IMR-90 (cell line): ENCODE measurements around the gene FNDC3A. TPM values are rescaled to one million over a fixed set of nuclear protein-coding genes. Genes with fewer than 3 reads are reported as not detected.

Experiments
- ATAC-seq: fragments of 200-7000 bp; cut with Tn5 transposase; 2 replicates; pipeline ENCODE4 v1.9.1; 2020; ENCODE audit warnings: low read depth, mild to moderate bottlenecking, moderate library complexity
- BruUV-seq: library from RNA; stranded (reverse); fragments of 400-500 nt; replicated peaks from 2 replicates; lab custom pipeline; 2021; lab: Mats Ljungman, UMichigan
- CTCF ChIA-PET: fragments of 300-600 bp; formaldehyde crosslinking; extraction: SDS; loops from one replicate; lab custom pipeline; 2021; ENCODE audit warnings: antibody characterized with exemption; lab: Yijun Ruan, JAX
- POLR2A ChIA-PET: fragments of 300-600 bp; sonication (Branson Sonifier 250); formaldehyde crosslinking; loops from one replicate; lab custom pipeline; 2022; ENCODE audit warnings: antibody characterized with exemption; ENCODE audit not compliant: unreplicated experiment; lab: Charles Lee
- DNase-seq: peaks from one replicate; pipeline ENCODE4 v3.0.0; 2013
- H2AFZ ChIP-seq: replicated peaks from 2 replicates; pipeline ENCODE3; 2013; ENCODE audit warnings: low read length, mild to moderate bottlenecking; ENCODE audit not compliant: poor library complexity
- H2AK5ac ChIP-seq: 2 replicates; pipeline ENCODE4 v1.6.1; 2013; ENCODE audit warnings: low read depth, low read length, inconsistent platforms
- H2AK9ac ChIP-seq: replicated peaks from 2 replicates; pipeline ENCODE3; 2013; ENCODE audit warnings: mild to moderate bottlenecking, low read depth, low read length, moderate library complexity; ENCODE audit not compliant: poor library complexity
- H2BK120ac ChIP-seq: 2 replicates; pipeline ENCODE4 v1.6.1; 2013; ENCODE audit warnings: low read depth, low read length, inconsistent platforms
- H2BK15ac ChIP-seq: 3 replicates; pipeline ENCODE4 v1.6.1; 2013; ENCODE audit warnings: low read depth, low read length, inconsistent platforms
- H2BK20ac ChIP-seq: 2 replicates; pipeline ENCODE4 v1.6.1; 2013; ENCODE audit warnings: low read depth, mild to moderate bottlenecking, inconsistent platforms, low read length, moderate library complexity
- H2BK5ac ChIP-seq: 2 replicates; pipeline ENCODE4 v1.6.1; 2013; ENCODE audit warnings: mild to moderate bottlenecking, low read depth, low read length, inconsistent platforms; ENCODE audit not compliant: poor library complexity, severe bottlenecking
- H3K14ac ChIP-seq: replicated peaks from 2 replicates; pipeline ENCODE4 v1.6.1; 2013; ENCODE audit warnings: low read depth, low read length, inconsistent platforms
- H3K18ac ChIP-seq: 2 replicates; pipeline ENCODE4 v1.6.1; 2013; ENCODE audit warnings: low read depth, low read length, control low read depth
- H3K23ac ChIP-seq: 2 replicates; pipeline ENCODE4 v1.6.1; 2013; ENCODE audit warnings: low read depth, low read length, inconsistent platforms
- H3K27ac ChIP-seq: 2 replicates; pipeline ENCODE4 v1.5.1; 2013; ENCODE audit warnings: mild to moderate bottlenecking, control low read depth, low read length; ENCODE audit not compliant: insufficient read depth
- H3K27me3 ChIP-seq: 2 replicates; pipeline ENCODE4 v1.6.1; 2013; ENCODE audit warnings: low read length; ENCODE audit not compliant: control insufficient read depth, insufficient read depth
- H3K36me3 ChIP-seq: 2 replicates; pipeline ENCODE4 v1.6.1; 2013; ENCODE audit warnings: low read length, mixed read lengths; ENCODE audit not compliant: control insufficient read depth, insufficient read depth
- H3K4ac ChIP-seq: 2 replicates; pipeline ENCODE4 v1.6.1; 2013; ENCODE audit warnings: low read depth, low read length, inconsistent platforms
- H3K4me1 ChIP-seq: 2 replicates; pipeline ENCODE4 v1.6.1; 2013; ENCODE audit warnings: low read length, mixed read lengths; ENCODE audit not compliant: control insufficient read depth, insufficient read depth
- H3K4me2 ChIP-seq: 2 replicates; pipeline ENCODE4 v1.6.1; 2013; ENCODE audit warnings: low read depth, mild to moderate bottlenecking, control low read depth, low read length, moderate library complexity
- H3K4me3 ChIP-seq: 2 replicates; pipeline ENCODE4 v1.5.1; 2013; ENCODE audit warnings: low read depth, mild to moderate bottlenecking, control low read depth, low read length, moderate library complexity; ENCODE audit not compliant: insufficient read depth
- H3K56ac ChIP-seq: 2 replicates; pipeline ENCODE4 v1.6.1; 2013; ENCODE audit warnings: low read length, inconsistent platforms; ENCODE audit not compliant: insufficient read depth; ENCODE audit errors: extremely low read depth
- H3K79me1 ChIP-seq, 2 experiments: 2 replicates each; pipeline ENCODE4 v1.6.1; 2013; ENCODE audit warnings: low read length in 2 of 2, inconsistent platforms in 1 of 2, low read depth in 1 of 2
- H3K9ac ChIP-seq: 2 replicates; pipeline ENCODE4 v1.6.1; 2013; ENCODE audit warnings: low read depth, low read length, control low read depth
- H3K9me1 ChIP-seq: 2 replicates; pipeline ENCODE4 v1.6.1; 2013; ENCODE audit warnings: low read length, inconsistent platforms; ENCODE audit not compliant: insufficient read depth
- H3K9me3 ChIP-seq: 2 replicates; pipeline ENCODE4 v1.6.1; 2013; ENCODE audit warnings: low read length; ENCODE audit not compliant: control insufficient read depth, insufficient read depth
- H4K20me1 ChIP-seq: 2 replicates; pipeline ENCODE4 v1.6.1; 2013; ENCODE audit warnings: low read length, inconsistent platforms; ENCODE audit not compliant: insufficient read depth
- H4K5ac ChIP-seq: 2 replicates; pipeline ENCODE4 v1.6.1; 2013; ENCODE audit warnings: mild to moderate bottlenecking, low read depth, low read length, control low read depth
- H4K8ac ChIP-seq, 2 experiments: 2 replicates each; pipeline ENCODE4 v1.6.1; 2013; ENCODE audit warnings: low read depth in 2 of 2, low read length in 2 of 2, control low read depth in 1 of 2, inconsistent platforms in 1 of 2
- H4K91ac ChIP-seq: 2 replicates; pipeline ENCODE4 v1.6.1; 2013; ENCODE audit warnings: low read depth, low read length, inconsistent platforms; ENCODE audit not compliant: insufficient read depth
- BHLHE40 ChIP-seq: fragments of 150-350 bp; IDR thresholded peaks from 2 replicates; pipeline ENCODE4 v1.6.1; 2016; ENCODE audit warnings: mild to moderate bottlenecking, low read depth, low read length
- CHD1 ChIP-seq: IDR thresholded peaks from 2 replicates; pipeline ENCODE4 v1.6.1; 2012; ENCODE audit warnings: low read depth, low read length, improper control_type of control experiment
- FOS ChIP-seq: fragments of 150-350 bp; IDR thresholded peaks from 2 replicates; pipeline ENCODE4 v1.6.1; 2016; ENCODE audit warnings: low read depth, low read length
- MAFK ChIP-seq: IDR thresholded peaks from 2 replicates; pipeline ENCODE4 v1.6.1; 2012; ENCODE audit warnings: low read depth, low read length, improper control_type of control experiment
- MAZ ChIP-seq: IDR thresholded peaks from 2 replicates; pipeline ENCODE4 v1.6.1; 2012; ENCODE audit warnings: low read depth, mild to moderate bottlenecking, low read length, improper control_type of control experiment, moderate library complexity, borderline replicate concordance
- NFE2L2 ChIP-seq: fragments of 150-350 bp; IDR thresholded peaks from 2 replicates; pipeline ENCODE4 v1.6.1; 2016; ENCODE audit warnings: low read depth, mild to moderate bottlenecking, low read length
- RAD21 ChIP-seq: IDR thresholded peaks from 2 replicates; pipeline ENCODE4 v1.6.1; 2012; ENCODE audit warnings: low read length, improper control_type of control experiment
- RCOR1 ChIP-seq: IDR thresholded peaks from 2 replicates; pipeline ENCODE4 v1.6.1; 2012; ENCODE audit warnings: mild to moderate bottlenecking, low read length, improper control_type of control experiment; ENCODE audit not compliant: insufficient replicate concordance
- RFX5 ChIP-seq: IDR thresholded peaks from 2 replicates; pipeline ENCODE4 v1.8.0; 2012; ENCODE audit warnings: low read depth, mild to moderate bottlenecking, low read length, moderate library complexity
- SMC3 ChIP-seq: fragments of 150-350 bp; IDR thresholded peaks from 2 replicates; pipeline ENCODE4 v1.6.1; 2016; ENCODE audit warnings: low read depth, mild to moderate bottlenecking, antibody characterized with exemption, low read length, moderate library complexity
- USF2 ChIP-seq: fragments of 150-350 bp; IDR thresholded peaks from 2 replicates; pipeline ENCODE4 v1.6.1; 2017; ENCODE audit warnings: mild to moderate bottlenecking, antibody characterized with exemption, low read length, low read depth
- WGBS, 2 experiments: methylation state at CpG; one replicate each; pipeline versions ENCODE4 v1.1.5 to v1.1.7; 2013; ENCODE audit warnings: missing lambda C conversion rate in 2 of 2; ENCODE audit not compliant: insufficient read length in 1 of 2; ENCODE audit errors: extremely low coverage in 2 of 2; 5-methylcytosine and 5-hydroxymethylcytosine counted together
- dilution Hi-C: fragments of 300-500 bp; cut with HindIII; formaldehyde crosslinking; loops from one replicate; pipeline ENCODE4 v1.14.3; 2018; ENCODE audit warnings: low sequenced_read_pairs; ENCODE audit not compliant: unreplicated experiment
- in situ Hi-C: fragments of 300-500 bp; cut with MboI; formaldehyde crosslinking; loops from 3 replicates; pipeline ENCODE4 v1.14.3; 2019; ENCODE audit warnings: low sequenced_read_pairs, inconsistent platforms, mixed read lengths
- intact Hi-C: fragments of 100-400 bp; cut with micrococcal nuclease; formaldehyde crosslinking; loops from 2 replicates; pipeline ENCODE4 v1.10.0; 2022
- polyA plus RNA-seq, 3 experiments: library from polyadenylated mRNA; depleted of rRNA; stranded (reverse); fragments of >200 nt; gene quantifications; 2 replicates each; pipeline ENCODE4 v1.2.3, GENCODE V29; 2012; ENCODE audit warnings: low replicate concordance in 1 of 3
- total RNA-seq: library from RNA; depleted of rRNA; stranded (reverse); fragments of >200 nt; gene quantifications from 2 replicates; pipeline ENCODE4 v1.2.3, GENCODE V29; 2012
- TF ChIP-seq, protein P1 (sequence below): fragments of 150-350 bp; IDR thresholded peaks from 2 replicates; pipeline ENCODE4 v1.6.1; 2016; ENCODE audit warnings: low read depth, mild to moderate bottlenecking, low read length, moderate library complexity, borderline replicate concordance

Gene FNDC3A
- total and polyA plus RNA-seq, 2 of the 4 experiments (the other 2 are of a cell fraction), result 29.2 to 60.4 TPM

GRCh38 chr13:48942131-48942530 lies 33.6 kb upstream of the FNDC3A start:
- H3K4me1 ChIP-seq, result no peaks in the 10 kb centered on the region
- no peak overlapping the region for H4K91ac ChIP-seq
- H2BK5ac ChIP-seq, result no peak overlapping the region
- dilution Hi-C loops, result no loop called here
- H3K4me2 ChIP-seq, result no peak overlapping the region
- in situ Hi-C loops, result no loop called here
- no peak overlapping the region for H3K4ac ChIP-seq
- no peak overlapping the region for H3K4me3 ChIP-seq
- H4K8ac ChIP-seq, result no peak overlapping the region
- WGBS, 2 experiments, result no CpG with 5 or more reads among the region's 2 CpGs
- intact Hi-C loops, result no loop called here
- H2AK5ac ChIP-seq, result no peak overlapping the region
- no peak overlapping the region for H2BK20ac ChIP-seq
- H3K36me3 ChIP-seq, result no peaks in the 10 kb centered on the region
- ChIA-PET POLR2A (no interaction called here), CTCF (no interaction called here)
- no peak overlapping the region for H3K27ac ChIP-seq
- no peak for TF ChIP-seq CHD1
- no peak for TF ChIP-seq RAD21
- TF ChIP-seq SMC3, result no peak
- TF ChIP-seq FOS, result no peak
- TF ChIP-seq MAZ, result no peak
- no peak for TF ChIP-seq RFX5
- no peak for TF ChIP-seq NFE2L2
- TF ChIP-seq USF2, result no peak
- TF ChIP-seq MAFK, result no peak
- TF ChIP-seq, protein P1, sequence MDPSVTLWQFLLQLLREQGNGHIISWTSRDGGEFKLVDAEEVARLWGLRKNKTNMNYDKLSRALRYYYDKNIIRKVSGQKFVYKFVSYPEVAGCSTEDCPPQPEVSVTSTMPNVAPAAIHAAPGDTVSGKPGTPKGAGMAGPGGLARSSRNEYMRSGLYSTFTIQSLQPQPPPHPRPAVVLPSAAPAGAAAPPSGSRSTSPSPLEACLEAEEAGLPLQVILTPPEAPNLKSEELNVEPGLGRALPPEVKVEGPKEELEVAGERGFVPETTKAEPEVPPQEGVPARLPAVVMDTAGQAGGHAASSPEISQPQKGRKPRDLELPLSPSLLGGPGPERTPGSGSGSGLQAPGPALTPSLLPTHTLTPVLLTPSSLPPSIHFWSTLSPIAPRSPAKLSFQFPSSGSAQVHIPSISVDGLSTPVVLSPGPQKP, result no peak
- no peak for TF ChIP-seq RCOR1
- no peak for TF ChIP-seq BHLHE40
- peak; percentile 68 for ATAC-seq
- H3K27me3 ChIP-seq, result no peaks in the 10 kb centered on the region
- no peaks in the 10 kb centered on the region for H4K20me1 ChIP-seq
- H3K23ac ChIP-seq, result no peak overlapping the region
- no peak overlapping the region for H3K56ac ChIP-seq
- no TSS peak for BruUV-seq
- H3K14ac ChIP-seq, result no peak overlapping the region
- H2AK9ac ChIP-seq, result no peak overlapping the region
- DNase-seq, result peak; percentile 75
- H3K9me3 ChIP-seq, result no peaks in the 10 kb centered on the region
- no peaks in the 10 kb centered on the region for H3K9me1 ChIP-seq
- H3K79me1 ChIP-seq, result no peaks in the 10 kb centered on the region
- no peak overlapping the region for H4K5ac ChIP-seq
- no peak overlapping the region for H3K9ac ChIP-seq
- no peak overlapping the region for H3K18ac ChIP-seq
- no peak overlapping the region for H2BK15ac ChIP-seq
- H2BK120ac ChIP-seq, result no peak overlapping the region
- H2AFZ ChIP-seq, result no peak overlapping the region
